ENCODE results near the gene STRIP2.
A peak's percentile ranks its signal among the peaks of the same experiment; 100 is the strongest.
"Not testable (repeated sequence)": the region's sequence is repeated elsewhere in the genome, so short reads cannot be mapped to it uniquely, and the experiment has no call there.

The STRIP2 gene

DNA sequence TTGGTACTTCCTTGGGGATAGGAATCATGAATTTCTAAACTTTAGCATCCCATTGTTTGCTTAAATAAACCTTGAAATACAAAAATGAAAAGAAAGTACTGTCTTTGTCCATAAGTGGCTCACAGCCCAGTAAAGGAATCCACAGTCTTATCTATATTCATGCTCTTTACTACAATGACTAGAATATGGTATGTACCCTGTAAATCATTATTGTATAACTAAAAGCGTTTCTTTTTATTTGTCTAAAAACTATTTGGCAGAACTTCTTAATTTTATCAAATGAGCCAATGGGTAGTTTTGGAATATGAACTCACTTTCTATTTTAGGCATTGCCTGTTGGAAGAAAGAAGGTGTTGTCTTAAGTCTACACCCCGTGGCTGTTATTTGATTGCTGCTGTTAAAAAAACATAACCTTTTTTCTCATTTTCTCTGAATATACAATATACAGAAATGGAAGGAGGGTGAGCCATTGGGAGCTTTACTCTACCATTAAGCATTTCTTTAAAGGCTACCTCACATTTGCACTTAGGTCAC is 12.4 kb upstream of the STRIP2 start:
- no peak for DNase-seq (ENCODE audit: low spot score)

DNA sequence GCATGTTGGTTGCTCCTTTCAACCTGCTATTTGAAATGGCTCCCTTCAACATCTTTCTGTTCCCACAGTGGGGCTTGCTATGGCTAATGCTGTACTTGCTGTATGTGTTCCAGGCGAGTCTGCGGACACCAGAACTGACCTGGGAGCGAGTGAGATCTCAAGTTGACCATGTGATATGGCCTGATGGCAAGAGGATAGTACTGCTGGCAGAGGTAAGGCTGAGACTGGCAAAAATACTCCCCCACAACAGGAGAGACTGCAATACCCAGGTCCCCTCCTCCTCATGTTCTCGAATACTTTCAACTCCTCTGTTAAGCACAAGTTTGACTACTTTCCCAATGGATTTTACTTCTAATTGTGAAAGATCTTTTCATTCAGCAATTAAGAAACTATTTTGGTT is 11.5 kb upstream of the STRIP2 start:
- DNase-seq (ENCODE audit: low spot score): no peak

DNA sequence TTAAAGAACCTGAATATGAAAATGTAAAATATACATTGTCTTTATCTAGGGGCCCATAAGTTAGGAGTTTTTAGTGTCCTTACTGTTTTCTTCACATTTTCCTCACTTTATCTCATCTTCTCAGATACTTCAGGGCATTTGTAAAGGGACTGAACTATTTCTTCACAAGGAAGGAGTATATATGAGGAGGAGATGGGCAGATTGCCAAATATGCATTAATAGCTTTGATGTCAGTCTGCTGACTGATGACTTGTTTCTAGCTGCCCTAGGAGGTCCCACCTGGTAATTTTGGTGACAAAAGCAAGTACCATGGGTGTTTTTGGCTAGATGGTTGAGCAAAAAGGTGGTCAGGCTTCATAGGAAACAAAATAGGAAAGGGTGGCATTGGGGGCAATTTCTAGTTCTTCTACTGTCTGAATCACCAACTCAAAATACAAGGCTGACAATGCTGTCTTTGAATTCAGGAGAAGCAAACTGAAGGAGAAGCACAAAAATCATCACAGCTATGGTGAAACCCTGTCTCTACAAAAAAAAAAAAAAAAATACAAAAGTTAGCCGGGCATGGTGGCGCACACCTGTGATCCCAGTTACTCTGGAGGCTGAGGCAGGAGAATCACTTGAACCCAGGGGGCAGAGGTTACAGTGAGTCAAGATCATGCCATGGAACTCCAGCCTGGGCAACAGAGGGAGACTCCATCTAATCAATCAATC is 10.4 kb upstream of the STRIP2 start:
- no peak for DNase-seq (ENCODE audit: low spot score)

DNA sequence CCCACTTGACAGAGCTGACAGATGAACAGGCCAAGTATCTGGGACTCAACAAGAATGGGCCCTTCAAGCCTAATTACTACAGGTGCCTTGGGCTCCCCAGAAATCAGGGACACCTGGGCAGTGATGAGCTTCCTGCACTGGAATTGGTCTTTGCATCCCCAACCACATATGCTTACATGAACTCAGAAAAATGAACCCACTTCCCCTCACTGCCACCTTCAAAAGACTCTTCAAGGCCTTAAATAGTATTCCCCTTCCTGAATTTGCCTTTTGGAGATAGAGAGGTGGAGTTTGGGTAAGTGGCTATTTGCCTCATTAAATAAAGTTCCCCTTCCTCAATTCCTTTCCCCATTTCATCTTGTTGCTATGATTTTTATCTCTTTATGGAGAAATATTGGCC is 7.8 kb upstream of the STRIP2 start:
- no peak for DNase-seq (ENCODE audit: low spot score)

DNA sequence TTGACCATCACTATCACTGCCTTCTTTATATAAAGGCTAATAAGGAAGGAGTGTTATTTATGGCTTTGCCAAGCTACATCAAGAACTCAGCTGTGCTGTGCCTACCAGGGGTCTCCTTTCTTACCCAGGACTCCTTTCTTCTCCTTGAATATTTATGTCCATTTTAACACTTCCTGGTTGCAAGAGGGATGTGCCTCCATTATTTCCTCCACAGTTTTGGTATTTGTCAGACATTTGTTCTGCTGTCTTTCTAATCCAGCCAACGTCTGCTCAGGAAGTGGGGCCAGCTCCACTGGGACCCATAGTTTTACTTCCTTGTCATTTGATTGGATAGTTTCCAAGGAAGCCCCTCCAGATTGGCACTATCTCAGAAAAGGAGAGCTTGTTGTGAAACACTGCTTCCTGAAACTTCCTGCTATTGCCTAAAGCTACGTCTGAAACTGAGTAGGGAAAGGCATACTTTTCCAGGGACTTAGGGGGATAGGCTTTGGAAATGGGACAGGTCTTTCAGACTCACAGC is 6.6 kb upstream of the STRIP2 start:
- DNase-seq (ENCODE audit: low spot score): no peak

DNA sequence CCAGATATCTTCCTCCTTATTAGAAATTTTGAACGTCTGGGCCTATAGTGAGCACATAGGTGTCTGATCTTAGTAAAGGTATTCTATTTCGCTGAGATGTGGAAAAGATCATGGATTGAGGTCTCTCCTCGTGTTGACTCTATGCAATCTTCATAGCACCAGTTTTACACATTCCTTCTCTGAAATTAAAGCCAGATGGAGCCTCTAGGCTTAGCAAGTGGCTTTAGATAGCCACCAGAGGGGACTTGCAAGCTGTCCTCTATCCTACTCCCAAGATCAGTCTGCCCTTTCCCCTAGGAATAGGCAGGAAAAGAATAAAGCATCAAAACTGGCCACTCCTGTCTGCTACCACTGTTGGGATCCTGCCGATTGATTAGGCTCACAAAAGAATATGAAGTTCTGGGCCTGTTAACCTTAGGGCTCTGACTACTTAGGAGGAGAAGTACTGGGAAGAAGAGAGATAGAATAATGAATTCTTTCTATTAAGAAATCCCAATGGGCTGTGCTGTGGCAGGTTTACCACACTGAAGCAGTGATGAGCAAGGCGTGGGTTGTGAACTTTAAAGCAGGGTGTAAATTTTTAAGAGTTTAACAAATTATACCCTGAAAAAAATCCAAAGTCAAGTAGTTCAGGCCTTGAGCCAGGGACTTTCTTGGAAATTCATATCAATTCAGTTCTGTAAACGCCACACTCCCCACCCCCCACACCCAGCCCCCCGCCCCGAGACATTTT is 2.2 kb upstream of the STRIP2 start:
- no peak for DNase-seq (ENCODE audit: low spot score)

DNA sequence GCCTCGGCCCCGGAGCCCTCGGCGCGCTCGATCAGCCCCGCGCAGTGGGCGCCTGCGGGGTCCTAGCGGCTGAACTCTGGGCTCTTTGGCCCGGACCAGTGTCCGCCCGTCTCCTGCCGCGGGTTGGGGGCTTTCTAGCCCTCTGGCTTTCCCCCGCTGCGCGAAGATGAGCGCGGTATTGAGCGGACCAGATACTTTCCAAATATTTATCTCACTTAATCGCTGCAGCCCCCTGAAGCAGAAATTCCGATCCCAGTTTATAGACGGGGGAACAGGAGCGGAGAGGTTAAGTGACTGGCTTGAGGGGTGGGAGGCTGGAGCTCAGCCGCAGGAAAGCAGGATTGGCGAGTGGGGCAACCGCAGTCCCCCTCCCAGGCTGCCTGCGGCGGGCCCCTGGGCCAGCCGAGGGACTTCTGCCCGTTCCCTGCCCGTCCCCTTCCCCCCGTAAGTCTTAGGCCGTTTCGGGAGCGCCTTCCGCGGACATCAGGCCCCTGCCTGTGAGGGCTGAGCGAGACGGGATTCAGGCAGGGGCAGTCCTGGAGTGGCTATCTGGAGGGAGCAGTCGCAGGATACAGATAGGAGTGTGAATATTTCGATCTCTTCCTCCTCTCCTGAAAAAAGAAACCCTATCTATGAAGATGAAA is 565 bp downstream of the STRIP2 start:
- DNase-seq (ENCODE audit: low spot score): peak; percentile 59

DNA sequence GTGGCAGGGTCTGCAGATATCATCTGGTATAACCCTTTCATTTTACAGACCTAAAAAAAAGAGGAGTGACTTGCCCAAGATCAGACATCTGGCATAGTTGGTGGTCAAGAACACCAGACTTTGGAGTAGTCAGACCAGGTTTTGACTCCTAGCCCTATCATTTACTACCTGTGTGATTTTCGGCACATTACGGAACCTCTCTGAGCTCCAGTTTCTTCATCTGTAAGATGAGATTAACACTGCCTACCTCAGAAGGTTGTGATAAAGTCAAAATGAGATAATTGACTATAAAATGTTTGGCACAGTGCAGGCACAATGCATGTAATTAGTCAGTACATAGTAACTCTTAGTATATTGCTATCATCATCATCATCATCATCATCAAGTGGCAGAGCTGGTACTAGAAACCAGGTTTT is 1.2 kb downstream of the STRIP2 start:
- DNase-seq (ENCODE audit: low spot score): no peak

DNA sequence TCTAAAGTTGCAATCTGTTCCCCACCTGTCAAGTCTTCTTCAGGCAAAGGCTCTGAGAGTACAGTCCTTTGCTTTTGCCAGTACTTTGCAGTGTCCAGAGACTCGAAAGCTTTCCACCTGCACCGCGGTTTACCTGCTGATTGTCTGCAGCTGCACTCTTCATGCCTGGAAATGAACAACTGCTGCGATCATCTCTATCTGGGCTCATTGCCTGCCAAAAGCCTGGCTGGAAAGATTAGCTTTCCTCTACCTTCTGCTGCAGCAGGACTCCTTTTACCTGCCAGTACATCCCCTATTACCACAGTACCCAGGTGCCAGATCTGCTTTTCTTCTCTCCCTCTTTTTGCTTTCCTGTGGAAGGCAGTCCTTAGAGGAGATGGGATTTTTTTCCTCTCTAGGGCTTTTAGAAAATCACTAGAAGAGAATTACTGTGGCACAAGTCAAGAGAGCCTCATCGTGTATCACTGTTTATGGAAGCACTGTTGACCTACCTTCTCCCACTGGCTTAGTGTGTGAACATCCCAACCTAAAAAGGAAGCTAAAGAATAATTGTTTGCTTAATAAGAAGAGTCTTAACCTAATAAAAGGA is 2.2 kb downstream of the STRIP2 start:
- no peak for DNase-seq (ENCODE audit: low spot score)

DNA sequence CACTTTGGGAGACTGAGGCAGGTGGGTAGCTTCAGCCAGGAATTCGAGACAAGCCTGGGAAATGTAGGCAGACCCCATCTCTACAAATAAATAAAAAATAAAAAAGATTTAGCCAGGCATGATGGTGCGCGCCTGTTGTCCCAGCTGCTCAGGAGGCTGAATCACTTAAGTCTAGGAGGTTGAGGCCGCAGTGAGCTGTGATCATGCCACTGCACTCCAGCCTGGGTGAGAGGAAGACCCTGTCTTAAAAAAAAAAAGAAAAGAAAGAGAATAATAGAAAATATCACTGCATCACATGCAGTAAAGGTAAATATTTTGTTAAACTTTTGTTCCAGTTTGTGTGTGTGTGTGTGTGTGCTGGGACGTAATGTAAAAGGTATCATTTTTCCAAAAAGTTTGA is 3.0 kb downstream of the STRIP2 start:
- DNase-seq (ENCODE audit: low spot score): no peak

DNA sequence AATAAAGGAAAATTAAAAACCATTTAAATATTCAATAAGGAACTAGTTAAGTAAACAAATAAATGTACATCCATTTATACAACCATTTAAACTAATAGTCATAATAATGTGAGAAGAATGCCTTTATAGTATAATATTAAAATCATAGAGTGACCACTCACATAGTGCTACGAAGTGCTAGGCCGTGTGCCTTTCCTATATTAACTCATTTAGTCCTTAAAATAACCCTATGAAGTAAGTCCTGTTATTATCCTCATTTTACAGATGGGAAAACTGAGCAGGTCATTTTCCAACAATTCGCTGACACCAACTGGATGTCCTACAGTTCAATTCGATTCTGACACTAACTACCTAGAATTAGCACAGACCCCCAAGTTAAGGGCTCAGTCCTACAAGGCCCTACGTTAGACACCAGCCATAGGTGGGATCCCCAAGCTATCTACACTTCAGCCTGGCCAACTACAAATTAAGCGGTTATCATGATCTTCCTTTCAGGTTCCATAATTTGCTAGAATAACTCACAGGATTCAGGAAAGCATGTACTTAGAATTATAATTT is 4.1 kb downstream of the STRIP2 start:
- no peak for DNase-seq (ENCODE audit: low spot score)

DNA sequence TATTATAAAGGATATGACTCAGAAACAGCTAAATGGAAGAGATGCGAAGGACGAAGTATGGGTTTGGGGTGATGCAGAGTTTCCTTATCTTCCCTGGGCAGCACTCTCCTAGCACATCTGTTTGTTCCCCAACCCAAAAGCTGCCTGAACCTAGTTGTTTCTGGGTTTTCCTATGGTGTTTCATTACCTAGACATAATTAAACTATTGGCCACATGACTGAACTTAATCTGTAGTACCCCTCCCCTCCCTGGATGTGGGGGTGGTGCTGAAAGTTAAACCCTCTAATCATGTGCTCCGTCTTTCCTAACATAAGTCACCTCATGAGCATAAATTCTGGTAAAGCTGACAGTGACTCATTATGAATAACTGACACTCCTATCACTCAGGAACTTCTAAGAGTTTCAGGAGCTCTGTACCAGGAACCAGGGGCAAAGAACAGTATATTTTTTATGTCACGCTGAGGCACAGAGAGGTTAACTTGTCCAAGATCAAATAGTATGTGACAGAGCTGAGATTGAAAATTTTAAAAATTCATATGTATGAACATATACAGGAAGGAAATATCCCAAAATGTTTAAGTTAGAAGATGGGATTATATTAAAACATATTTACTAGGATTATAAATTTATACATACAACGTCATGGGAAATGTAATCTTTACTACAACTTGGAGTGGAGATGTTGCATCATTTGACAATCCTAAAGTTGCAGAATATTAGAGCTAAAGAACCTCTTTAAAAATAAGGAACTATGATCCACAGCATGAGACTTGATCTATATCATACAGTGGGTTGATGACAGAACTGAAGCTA is 4.8 kb downstream of the STRIP2 start:
- no peak for DNase-seq (ENCODE audit: low spot score)

DNA sequence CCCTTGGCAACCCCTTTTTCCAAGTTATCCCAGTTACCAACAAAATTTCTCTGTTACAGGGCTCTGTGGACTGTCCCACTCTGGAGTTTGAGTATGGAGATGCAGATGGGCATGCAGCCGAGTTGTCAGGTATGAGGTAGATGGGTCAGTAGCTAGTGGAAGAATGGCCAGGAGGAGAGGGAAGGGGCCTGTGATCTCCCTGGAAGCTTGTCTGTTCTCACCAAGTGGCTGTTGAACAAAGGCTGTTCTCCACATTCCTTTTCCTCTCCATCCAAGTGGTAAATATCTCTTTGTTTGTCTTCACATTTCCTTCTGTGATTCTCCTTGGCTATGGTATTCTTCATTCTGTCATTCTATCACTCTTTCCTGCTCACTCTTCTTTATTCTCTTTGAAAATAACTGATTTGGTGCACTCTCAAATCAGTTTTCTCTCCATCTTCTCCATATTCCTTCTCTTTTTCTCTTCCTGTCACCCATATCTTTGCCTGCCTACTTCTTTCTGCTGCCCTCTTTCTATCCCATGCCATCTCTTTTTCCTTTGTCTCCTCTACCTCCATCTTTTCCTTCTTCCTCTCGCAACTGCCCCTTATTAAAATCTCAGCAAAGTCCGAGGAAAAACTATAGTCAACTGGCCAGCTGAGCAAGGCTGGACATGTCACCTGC is 5.9 kb downstream of the STRIP2 start:
- DNase-seq (ENCODE audit: low spot score): no peak

DNA sequence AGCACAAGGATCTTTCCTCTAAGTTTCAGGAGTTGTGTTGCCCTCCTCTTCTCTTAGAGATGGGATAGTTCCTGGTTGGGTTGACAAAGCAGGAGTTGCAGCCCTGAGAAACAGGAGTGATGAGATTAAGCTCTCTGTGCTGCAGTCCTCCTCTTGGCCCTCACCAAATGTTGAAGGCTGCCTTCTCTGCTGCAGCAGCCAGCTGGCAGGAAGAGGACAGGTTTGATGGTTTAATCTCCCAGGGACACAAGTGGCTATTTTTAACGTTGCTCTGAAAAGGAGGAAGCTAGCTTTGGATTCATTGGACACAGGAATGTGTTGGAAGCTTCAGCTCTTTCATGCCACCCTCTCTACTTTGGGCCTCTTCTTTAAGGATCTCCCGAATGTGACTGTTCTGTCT is 9.4 kb downstream of the STRIP2 start:
- DNase-seq (ENCODE audit: low spot score): no peak

DNA sequence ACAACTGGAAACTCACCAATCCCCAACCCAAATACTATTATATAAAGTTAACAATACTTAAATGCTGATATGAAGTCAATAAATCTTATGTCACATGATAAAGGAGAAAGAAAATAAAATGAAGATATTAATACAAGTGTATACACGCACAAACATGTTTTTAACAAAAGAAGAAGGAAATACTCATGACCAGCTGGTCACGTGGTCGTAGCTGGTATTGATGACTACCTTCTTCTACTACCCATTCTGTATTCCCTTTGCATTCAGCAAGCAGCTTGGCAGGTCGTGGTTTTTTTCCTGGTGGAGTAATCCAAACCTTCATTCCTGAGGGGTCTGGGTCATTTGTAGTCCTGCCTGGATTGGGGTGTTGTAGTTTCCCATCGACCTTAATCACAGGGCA is 10.5 kb downstream of the STRIP2 start:
- not testable (repeated sequence) for DNase-seq (ENCODE audit: low spot score)

DNA sequence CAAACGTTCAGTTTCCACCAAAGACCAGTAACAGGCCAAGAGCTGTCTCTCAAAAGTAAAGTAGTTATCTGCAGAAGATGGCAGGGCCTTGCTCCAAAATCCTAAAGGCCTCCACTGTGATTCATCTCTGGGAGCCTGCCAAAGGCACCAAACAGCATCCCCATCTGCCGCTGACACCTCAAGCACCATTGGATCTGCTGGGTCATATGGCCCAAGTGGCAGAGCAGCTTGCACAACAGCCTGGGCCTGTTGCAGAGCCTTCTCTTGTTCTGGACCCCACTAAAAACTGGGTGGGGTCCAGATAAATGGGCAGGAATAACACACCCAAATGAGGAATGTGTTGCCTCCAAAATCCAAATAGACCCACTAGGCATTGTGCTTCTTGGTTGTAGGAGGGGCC is 12.7 kb downstream of the STRIP2 start:
- not testable (repeated sequence) for DNase-seq (ENCODE audit: low spot score)

DNA sequence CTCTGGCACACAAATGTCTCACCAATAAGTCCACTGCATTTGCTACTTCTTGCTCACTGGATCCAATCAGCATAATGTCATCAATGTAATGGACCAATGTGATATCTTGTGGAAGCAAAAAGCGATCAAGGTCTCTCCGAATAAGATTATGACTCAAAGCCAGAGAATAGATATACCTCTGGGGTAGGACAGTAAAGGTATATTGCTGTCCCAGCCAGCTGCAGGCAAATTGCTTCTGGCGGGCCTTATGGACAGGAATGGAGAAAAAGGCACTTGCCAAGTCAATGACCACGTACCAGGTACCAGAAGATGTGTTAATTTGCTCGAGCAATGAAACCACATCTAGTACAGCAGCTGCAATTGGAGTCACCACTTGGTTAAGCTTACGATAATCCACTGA is 13.2 kb downstream of the STRIP2 start:
- DNase-seq (ENCODE audit: low spot score): not testable (repeated sequence)

DNA sequence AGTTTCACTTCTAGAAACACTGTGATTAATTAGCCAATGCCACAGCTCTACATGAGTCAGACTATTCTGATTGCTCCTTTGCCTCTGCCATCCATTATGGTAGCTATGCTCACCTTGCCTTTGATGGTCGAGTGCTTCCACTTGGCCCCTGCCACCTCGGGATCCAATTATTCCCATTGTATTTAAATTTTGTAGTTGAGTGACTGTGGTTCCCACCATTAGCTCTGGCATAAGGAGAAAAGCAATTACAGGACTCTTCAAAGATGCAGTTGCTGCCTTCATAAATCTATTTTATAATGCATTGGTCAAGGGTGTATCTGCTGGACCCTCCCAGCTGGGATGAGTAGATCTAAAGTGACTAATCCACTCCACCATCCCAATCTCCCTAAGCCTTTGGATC is 14.4 kb downstream of the STRIP2 start:
- not testable (repeated sequence) for DNase-seq (ENCODE audit: low spot score)

DNA sequence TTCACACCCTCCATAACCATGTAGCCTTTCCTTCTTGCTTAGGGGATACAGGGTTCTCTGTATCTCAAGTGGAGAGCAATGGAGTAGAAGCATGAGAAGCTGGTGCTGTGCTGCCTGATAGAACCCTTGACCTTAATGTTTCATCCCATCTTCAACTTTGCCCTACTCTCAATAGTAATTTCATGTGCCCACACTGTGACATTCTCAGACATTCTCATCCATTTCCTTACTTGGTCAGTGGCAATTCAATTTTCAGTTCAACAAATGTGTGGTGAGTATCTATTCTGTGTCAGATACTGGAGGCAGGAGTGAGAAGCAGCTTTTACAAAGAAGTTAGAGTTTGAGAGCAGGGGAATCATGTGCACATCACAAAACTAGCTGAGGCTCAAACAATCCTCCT is 16.1 kb downstream of the STRIP2 start:
- DNase-seq (ENCODE audit: low spot score): no peak

DNA sequence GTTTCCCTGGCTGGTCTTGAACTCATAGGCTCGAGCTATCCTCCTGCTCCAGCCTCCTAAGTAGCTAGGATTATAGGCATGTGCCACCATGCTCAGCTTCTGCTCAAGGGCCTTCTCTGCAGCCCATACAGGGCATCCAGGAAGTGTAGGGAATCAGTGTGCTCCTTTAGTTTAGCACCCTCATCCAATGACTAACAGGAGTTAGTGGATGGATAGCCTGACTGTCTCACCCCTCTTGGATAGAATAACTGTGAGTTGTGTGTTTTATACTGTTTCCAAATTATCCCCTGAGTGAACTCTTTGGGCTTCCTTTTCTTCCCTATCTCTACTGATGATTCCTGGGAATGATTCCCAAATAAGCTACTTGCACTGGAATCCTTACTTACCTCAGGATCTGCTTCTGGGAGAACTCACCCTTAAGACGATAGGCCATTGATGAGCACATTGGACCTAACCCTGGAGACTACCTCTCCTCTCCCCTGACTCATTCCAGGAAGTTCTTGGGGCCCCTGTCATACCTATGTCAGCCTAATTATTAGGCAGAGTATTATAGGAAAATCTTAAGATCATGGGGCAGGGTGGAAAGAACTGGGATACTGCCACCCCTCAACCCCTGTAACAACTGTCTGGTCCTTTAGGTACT is 18.5 kb downstream of the STRIP2 start:
- no peak for DNase-seq (ENCODE audit: low spot score)
